Neural progenitor cell (in vitro differentiated cells): ENCODE measurements around the gene CAD. TPM values are rescaled to one million over a fixed set of nuclear protein-coding genes. Genes with fewer than 3 reads are reported as not detected.

Source experiments
- DNase-seq: peaks from one replicate; pipeline ENCODE4 v3.0.0-alpha.2; 2016; ENCODE audit warnings: low spot score
- H2AFZ ChIP-seq: fragments of 200-600 bp; sonication (generic); replicated peaks from 2 replicates; pipeline ENCODE4 v1.6.1; 2016; ENCODE audit warnings: antibody characterized with exemption
- H3F3A ChIP-seq: fragments of 200-600 bp; sonication (generic); 2 replicates; pipeline ENCODE4 v1.6.1; 2016; ENCODE audit warnings: antibody characterized with exemption, low read depth
- H3K27ac ChIP-seq: fragments of 200-600 bp; sonication (generic); 2 replicates; pipeline ENCODE4 v1.5.1; 2016; ENCODE audit warnings: mild to moderate bottlenecking
- H3K27me3 ChIP-seq: fragments of 200-600 bp; sonication (generic); 2 replicates; pipeline ENCODE4 v1.6.1; 2016; ENCODE audit warnings: mild to moderate bottlenecking, moderate library complexity
- H3K36me3 ChIP-seq: fragments of 200-600 bp; sonication (generic); 2 replicates; pipeline ENCODE4 v1.5.1; 2016
- H3K4me1 ChIP-seq: fragments of 200-600 bp; sonication (generic); 2 replicates; pipeline ENCODE4 v1.6.1; 2016; ENCODE audit warnings: mixed run types
- H3K4me2 ChIP-seq: fragments of 200-600 bp; sonication (generic); 2 replicates; pipeline ENCODE4 v1.6.1; 2016
- H3K4me3 ChIP-seq: fragments of 200-600 bp; sonication (generic); 2 replicates; pipeline ENCODE4 v1.5.1; 2016
- H3K79me2 ChIP-seq: fragments of 200-600 bp; sonication (generic); 2 replicates; pipeline ENCODE4 v1.6.1; 2016; ENCODE audit warnings: low read depth
- H3K9ac ChIP-seq: fragments of 200-600 bp; sonication (generic); 2 replicates; pipeline ENCODE4 v1.6.1; 2016
- H3K9me3 ChIP-seq: fragments of 200-600 bp; sonication (generic); 2 replicates; pipeline ENCODE4 v1.5.1; 2016; ENCODE audit warnings: low read depth
- H4K20me1 ChIP-seq: fragments of 200-600 bp; sonication (generic); 2 replicates; pipeline ENCODE4 v1.6.1; 2016; ENCODE audit warnings: low read depth
- H3K27ac Mint-ChIP-seq: 3 replicates; pipeline ENCODE4 v1.8.0; 2021; ENCODE audit warnings: mixed read lengths
- H3K27me3 Mint-ChIP-seq: 2 replicates; pipeline ENCODE4 v1.8.0; 2022; ENCODE audit warnings: low read depth, mild to moderate bottlenecking, inconsistent platforms, moderate library complexity, mixed read lengths; ENCODE audit not compliant: insufficient read depth
- H3K36me3 Mint-ChIP-seq: 3 replicates; pipeline ENCODE4 v1.8.0; 2021; ENCODE audit warnings: mixed read lengths
- H3K4me1 Mint-ChIP-seq: 3 replicates; pipeline ENCODE4 v1.8.0; 2021; ENCODE audit warnings: mixed read lengths
- H3K4me3 Mint-ChIP-seq: 3 replicates; pipeline ENCODE4 v1.8.0; 2021; ENCODE audit warnings: mild to moderate bottlenecking, moderate library complexity, mixed read lengths
- H3K9me3 Mint-ChIP-seq: 3 replicates; pipeline ENCODE4 v1.8.0; 2020; ENCODE audit warnings: mixed read lengths
- EZH2 ChIP-seq: fragments of 200-600 bp; sonication (generic); IDR thresholded peaks from 2 replicates; pipeline ENCODE4 v1.6.1; 2017; ENCODE audit warnings: antibody characterized with exemption, mild to moderate bottlenecking, moderate library complexity
- EZH2phosphoT487 ChIP-seq: fragments of 200-600 bp; sonication (generic); IDR thresholded peaks from 2 replicates; pipeline ENCODE4 v1.6.1; 2017; ENCODE audit warnings: antibody characterized with exemption
- total RNA-seq: library from RNA; depleted of rRNA; stranded (reverse); fragments of >200 nt; gene quantifications from 2 replicates; pipeline ENCODE4 v1.2.3, GENCODE V29; 2015; ENCODE audit warnings: low replicate concordance
- TF ChIP-seq, protein P1 (sequence below): fragments of 200-600 bp; sonication (generic); IDR thresholded peaks from 2 replicates; pipeline ENCODE4 v1.5.1; 2017; ENCODE audit warnings: antibody characterized with exemption, mild to moderate bottlenecking

CAD gene
- total RNA-seq, 1 donor from 2014 or later, result 26.5 TPM

DNA sequence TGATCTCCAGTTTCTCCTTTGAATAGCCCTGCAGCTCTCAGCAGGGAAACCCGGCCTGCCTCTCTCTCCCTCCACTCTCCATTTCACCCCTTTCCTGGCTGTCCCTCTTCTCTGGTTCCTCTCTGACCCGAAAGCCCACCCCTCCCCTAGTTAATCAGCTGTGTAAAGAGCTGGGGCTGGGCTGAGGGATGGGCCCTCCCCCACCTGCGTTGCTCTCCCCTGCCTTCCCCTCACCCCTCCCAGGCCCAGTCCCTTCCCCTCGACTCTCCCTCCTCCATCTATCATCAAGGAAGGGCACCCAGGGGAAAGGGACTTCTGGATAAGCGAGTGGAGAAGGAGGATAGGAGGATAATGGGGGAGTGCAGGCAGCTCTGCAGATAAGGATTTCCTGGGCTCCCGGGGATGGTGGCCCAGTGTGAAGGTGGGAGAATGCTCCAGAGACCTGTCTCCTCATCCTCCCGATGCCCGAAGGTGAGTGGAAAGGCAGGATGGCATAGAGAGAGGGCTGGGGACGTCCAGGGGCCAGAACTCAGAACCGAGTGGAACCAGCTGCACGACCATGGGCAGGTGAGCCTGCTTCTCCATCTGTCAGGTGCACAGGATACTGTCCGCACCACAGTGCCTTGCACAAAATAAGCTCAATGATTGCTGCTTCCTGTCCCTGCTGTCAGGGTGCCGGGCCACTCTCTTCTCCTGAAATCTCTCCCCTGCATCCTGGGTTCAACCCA, 33.6 kb downstream of the CAD start:
- Histone ChIP-seq H3K4me1 (peaks cover 7% of the 10 kb centered on the region), H4K20me1 (no peaks in the 10 kb centered on the region), H3K9ac (no peak overlapping the region), H3K27ac (no peak overlapping the region), H3K36me3 (no peaks in the 10 kb centered on the region), H3K27me3 (peaks cover 19% of the 10 kb centered on the region), H3K79me2 (no peaks in the 10 kb centered on the region), H3K4me2 (peak overlapping the region; percentile 67), H3F3A (peaks cover 14% of the 10 kb centered on the region), H2AFZ (peak overlapping the region; percentile 97), H3K4me3 (peak overlapping the region; percentile 27), H3K9me3 (no peaks in the 10 kb centered on the region)
- peaks cover 13% of the 10 kb centered on the region for H3K4me1 Mint-ChIP-seq
- peak overlapping the region; percentile 37 for H3K4me3 Mint-ChIP-seq
- TF ChIP-seq EZH2phosphoT487 (no peak), EZH2 (no peak)
- TF ChIP-seq, protein P1, sequence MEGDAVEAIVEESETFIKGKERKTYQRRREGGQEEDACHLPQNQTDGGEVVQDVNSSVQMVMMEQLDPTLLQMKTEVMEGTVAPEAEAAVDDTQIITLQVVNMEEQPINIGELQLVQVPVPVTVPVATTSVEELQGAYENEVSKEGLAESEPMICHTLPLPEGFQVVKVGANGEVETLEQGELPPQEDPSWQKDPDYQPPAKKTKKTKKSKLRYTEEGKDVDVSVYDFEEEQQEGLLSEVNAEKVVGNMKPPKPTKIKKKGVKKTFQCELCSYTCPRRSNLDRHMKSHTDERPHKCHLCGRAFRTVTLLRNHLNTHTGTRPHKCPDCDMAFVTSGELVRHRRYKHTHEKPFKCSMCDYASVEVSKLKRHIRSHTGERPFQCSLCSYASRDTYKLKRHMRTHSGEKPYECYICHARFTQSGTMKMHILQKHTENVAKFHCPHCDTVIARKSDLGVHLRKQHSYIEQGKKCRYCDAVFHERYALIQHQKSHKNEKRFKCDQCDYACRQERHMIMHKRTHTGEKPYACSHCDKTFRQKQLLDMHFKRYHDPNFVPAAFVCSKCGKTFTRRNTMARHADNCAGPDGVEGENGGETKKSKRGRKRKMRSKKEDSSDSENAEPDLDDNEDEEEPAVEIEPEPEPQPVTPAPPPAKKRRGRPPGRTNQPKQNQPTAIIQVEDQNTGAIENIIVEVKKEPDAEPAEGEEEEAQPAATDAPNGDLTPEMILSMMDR, result no peak
- H3K36me3 Mint-ChIP-seq, result no peaks in the 10 kb centered on the region
- no peaks in the 10 kb centered on the region for H3K9me3 Mint-ChIP-seq
- DNase-seq, result no peak
- peaks cover 19% of the 10 kb centered on the region for H3K27me3 Mint-ChIP-seq
- peak overlapping the region; percentile 7 for H3K27ac Mint-ChIP-seq

DNA sequence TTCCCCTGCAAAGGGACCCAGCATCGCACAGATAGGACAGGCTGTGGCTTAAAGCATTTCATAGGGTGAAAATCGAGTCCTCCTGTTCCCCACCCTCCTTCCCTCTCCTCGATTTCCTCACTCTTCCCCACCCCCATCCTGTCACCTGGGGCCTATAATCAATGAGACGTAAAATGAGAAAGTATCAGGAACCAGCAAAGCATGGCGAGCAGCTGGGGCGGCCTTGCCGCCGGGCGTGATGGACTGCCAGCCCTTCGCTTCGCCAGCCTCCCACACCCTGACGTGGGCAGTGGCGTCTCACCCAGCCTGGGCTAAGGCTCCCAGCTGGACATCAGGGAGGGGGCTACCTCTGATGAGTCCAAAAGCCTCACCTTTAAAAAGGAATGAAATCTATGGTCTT, 34.6 kb downstream of the CAD start:
- no peak overlapping the region for H3K4me3 ChIP-seq
- no peak for DNase-seq
- no peak overlapping the region for H3K4me2 ChIP-seq
- peaks cover 7% of the 10 kb centered on the region for H3K4me1 ChIP-seq
- no peak overlapping the region for H3K9ac ChIP-seq
- H3K4me3 Mint-ChIP-seq, result no peak overlapping the region
- H3K36me3 ChIP-seq, result no peaks in the 10 kb centered on the region
- H3K79me2 ChIP-seq, result no peaks in the 10 kb centered on the region
- no peak overlapping the region for H3K27ac Mint-ChIP-seq
- H3F3A ChIP-seq, result peaks cover 10% of the 10 kb centered on the region
- no peaks in the 10 kb centered on the region for H4K20me1 ChIP-seq
- no peaks in the 10 kb centered on the region for H3K9me3 Mint-ChIP-seq
- H3K4me1 Mint-ChIP-seq, result peaks cover 13% of the 10 kb centered on the region
- H3K36me3 Mint-ChIP-seq, result no peaks in the 10 kb centered on the region
- H3K27me3 Mint-ChIP-seq, result peaks cover 26% of the 10 kb centered on the region
- H3K9me3 ChIP-seq, result no peaks in the 10 kb centered on the region
- no peak overlapping the region for H2AFZ ChIP-seq
- H3K27ac ChIP-seq, result no peak overlapping the region
- H3K27me3 ChIP-seq, result peaks cover 19% of the 10 kb centered on the region
- TF ChIP-seq, protein P1, result no peak
- no peak for TF ChIP-seq EZH2phosphoT487

DNA sequence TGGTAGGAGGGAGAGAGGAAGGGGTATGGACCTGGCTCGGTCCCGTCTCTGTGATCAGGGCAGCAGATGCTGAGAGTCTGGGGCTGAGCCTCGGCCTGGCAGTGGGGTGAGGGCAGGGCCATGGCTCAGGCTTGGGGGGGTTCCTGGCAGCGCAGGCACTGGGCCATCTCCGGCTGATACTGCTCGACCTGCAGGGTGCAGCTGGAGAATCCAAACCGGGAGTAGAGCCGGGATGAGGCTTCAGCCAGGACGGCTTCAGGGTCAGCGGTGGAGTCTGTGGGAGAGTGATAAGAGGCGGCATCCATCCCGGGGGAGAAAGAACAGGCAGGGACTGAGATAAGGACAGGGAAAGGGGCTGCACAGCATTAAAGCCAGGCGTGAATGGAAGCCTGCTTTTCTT, 38.0 kb downstream of the CAD start:
- no peaks in the 10 kb centered on the region for H3K36me3 Mint-ChIP-seq
- H2AFZ ChIP-seq, result no peak overlapping the region
- H3K79me2 ChIP-seq, result no peaks in the 10 kb centered on the region
- no peak overlapping the region for H3K27ac Mint-ChIP-seq
- no peak overlapping the region for H3K4me3 Mint-ChIP-seq
- H3K9ac ChIP-seq, result no peak overlapping the region
- H3K9me3 ChIP-seq, result no peaks in the 10 kb centered on the region
- H3K4me3 ChIP-seq, result no peak overlapping the region
- peaks cover 13% of the 10 kb centered on the region for H3K4me1 Mint-ChIP-seq
- H3K36me3 ChIP-seq, result no peaks in the 10 kb centered on the region
- no peaks in the 10 kb centered on the region for H4K20me1 ChIP-seq
- no peaks in the 10 kb centered on the region for H3K9me3 Mint-ChIP-seq
- peaks cover 10% of the 10 kb centered on the region for H3F3A ChIP-seq
- H3K4me2 ChIP-seq, result no peak overlapping the region
- H3K27ac ChIP-seq, result no peak overlapping the region
- DNase-seq, result no peak
- H3K27me3 Mint-ChIP-seq, result peaks cover 35% of the 10 kb centered on the region
- H3K4me1 ChIP-seq, result peaks cover 7% of the 10 kb centered on the region
- TF ChIP-seq, protein P1, result no peak
- TF ChIP-seq EZH2, result no peak
- peaks cover 27% of the 10 kb centered on the region for H3K27me3 ChIP-seq
